HG03469 (cell line): ENCODE results near the gene MASP1.

Experiments used
- ATAC-seq: cut with Tn5 transposase; IDR thresholded peaks from one replicate; pipeline ENCODE4 v1.9.1; 2021; ENCODE audit warnings: mild to moderate bottlenecking, moderate library complexity, moderate number of reproducible peaks; ENCODE audit not compliant: unreplicated experiment

The MASP1 gene

DNA sequence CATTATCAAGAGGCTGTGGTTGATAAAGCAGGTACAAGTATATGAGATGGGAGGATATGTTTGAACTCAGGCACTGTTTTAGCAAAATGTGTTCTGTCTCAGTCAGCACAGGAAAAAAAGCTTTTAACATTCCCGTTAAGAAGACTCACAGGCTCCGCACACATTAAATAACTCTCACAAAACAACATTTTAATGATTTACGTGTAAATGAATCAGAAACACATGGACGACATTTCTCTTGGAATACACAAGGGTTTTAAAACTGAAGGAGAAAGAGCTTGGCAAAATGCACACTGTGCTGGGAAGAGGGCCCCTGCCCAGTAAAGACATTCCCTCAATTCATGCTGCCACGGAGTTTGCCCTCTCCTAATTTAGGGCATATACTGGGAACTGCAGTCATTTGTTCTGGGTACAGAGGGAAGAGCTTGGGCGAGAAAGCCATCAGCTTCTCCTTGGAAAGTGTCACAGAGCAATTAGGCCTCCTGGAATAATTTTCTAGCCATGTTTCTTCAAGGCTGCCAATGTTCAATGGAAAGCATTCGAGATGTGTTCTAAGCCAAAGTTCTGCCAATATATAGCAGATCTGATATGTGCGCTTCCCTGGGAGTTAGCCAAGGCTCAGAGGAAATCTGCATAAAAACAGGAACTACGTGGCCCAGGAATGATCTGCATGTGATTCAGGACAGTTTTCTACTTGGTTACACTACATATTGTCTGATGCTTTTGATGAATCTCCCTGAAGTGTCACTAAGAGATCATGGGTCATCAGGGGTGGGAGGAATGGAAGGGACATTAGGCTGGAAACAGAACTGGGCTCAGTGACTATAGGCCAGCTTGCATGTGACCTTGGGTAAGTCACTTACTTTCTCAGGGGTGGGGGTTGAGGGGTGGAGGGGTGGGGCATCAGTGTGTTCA lies 2.2 kb upstream of the MASP1 start:
- ATAC-seq: no peak

DNA sequence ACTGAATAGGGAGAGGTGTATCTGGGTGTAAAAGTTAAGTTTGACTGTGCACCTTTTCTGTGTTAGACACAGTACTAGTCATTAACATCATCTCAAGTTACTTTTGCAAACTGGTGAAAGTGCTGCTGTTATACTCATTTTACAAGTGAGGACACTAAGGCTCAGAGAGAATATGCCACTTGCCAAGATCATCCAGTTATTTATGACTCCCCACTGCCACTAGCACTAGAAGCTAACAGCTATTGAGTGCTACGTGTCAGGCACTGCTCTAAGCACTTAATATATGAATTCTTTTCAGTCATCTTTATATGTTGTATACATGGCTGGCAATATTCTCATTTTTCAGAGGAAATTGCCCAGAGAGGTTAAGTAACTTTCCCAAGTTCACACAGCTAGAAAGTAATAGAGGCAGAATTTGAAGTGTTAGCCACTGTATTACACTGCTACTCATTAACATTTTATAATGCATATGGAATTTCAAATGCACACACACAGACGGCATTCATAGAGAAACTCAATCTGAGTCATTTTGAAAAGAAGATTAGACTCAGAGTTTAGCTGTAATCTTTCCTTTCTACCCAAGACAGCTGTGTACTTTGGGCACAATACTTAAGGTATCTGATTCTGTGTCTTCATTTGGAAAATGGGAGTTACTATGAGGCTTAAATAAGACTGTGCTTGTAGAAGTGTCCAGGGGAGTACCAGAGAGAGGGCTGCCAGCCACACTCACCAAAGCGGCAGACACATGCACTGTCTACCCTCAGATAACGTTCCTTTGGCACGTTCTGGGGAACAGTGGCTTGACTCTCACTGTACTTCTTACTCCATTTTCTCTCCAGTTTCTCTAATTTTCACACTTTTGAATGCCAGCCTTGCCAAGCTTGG lies 1.3 kb upstream of the MASP1 start:
- no peak for ATAC-seq

DNA sequence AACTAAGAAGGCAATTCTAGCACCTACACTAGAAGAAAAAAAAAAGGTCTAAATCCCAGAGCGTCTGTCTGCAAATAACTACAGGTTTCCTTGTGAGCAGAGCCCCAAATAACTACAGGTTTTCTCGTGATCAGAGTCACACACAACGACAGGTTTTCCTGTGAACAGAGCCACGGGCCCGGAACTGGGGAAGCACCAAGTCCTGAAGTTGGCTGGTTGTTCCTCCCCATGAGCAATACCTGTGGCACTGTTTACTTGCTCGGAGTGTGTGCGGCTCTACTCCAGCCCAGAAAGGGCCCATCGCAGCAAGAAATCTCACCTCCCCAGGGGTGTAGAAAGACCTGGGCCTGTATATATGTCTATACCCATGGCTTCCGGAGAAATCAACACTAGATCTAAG lies 644 bp upstream of the MASP1 start:
- no peak for ATAC-seq

DNA sequence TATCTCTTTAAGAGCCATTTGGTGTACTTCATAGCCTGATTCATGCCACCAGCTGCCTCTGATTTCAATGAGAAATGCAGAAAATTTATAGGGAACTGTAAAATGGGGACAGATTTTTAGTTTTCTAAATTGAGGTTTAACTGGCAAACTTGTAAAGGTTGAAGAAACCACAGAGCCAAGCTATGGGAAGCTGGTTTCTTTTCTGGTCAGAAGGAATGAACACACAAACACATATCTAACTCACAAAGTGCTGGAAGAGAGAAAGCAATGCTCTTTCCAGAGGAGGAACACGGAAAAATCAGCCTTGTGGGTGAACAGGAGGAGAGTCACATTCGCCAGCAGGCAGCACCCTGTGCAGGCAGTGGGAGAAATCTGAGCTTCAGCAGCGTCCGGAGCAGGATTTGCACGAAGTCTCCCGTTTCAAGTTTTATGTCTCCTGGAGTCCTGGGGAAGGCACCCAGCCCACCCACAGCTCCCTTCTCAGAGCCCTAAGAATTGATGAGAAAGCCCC lies 481 bp downstream of the MASP1 start:
- no peak for ATAC-seq

DNA sequence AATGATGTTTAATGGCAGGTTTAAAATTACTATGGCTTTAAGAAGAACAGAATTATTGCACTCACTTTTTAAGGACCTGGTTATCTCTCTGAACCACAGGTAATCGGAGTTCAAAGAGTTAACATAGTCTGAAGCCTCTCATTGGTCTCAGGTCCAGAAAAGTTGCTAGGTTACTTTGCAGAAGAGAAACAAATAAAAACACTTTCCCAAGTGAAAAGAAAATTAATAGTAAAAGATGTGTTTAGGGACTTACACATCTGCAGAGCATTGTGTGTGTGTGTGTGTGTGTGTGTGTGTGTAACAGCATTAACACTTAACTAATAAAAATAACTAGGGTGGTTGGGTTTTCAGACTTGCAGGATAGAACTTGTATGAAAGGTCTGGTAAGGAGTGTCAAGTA lies 1.0 kb downstream of the MASP1 start:
- ATAC-seq: no peak

DNA sequence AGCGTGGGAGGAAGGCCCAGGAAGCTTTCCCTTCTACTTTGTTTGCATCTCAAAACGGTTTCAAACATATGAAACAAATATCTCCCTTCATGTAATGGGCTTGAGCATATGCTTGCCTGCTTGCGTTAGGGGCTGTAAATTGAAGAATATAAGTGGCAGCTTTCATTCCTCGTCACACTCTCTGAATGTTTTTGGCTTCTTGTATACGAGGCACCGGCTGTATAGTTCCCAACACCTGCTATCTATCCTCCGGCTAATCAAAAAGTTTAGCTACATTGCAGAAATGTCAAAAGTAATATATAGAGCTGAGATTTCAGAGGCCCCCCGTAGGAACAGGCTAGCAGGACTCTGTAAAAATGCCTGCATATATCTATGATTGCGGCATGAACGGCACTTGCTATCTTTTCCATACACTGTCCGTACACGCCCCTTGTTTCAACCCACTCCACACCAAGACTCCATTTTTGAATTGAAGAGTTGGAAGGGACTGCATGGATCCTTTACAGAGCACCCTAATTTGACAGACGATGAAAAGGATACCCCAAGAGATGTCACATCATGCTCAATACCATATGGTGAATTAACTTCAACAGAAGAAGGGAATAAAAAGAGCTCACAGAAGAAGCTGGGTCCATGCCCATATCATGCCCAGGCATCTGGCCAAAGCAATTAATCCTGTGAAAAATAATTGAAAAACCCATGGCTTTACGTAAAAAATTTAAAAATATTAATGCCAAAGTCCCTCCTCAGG lies 2.5 kb downstream of the MASP1 start:
- no peak for ATAC-seq

DNA sequence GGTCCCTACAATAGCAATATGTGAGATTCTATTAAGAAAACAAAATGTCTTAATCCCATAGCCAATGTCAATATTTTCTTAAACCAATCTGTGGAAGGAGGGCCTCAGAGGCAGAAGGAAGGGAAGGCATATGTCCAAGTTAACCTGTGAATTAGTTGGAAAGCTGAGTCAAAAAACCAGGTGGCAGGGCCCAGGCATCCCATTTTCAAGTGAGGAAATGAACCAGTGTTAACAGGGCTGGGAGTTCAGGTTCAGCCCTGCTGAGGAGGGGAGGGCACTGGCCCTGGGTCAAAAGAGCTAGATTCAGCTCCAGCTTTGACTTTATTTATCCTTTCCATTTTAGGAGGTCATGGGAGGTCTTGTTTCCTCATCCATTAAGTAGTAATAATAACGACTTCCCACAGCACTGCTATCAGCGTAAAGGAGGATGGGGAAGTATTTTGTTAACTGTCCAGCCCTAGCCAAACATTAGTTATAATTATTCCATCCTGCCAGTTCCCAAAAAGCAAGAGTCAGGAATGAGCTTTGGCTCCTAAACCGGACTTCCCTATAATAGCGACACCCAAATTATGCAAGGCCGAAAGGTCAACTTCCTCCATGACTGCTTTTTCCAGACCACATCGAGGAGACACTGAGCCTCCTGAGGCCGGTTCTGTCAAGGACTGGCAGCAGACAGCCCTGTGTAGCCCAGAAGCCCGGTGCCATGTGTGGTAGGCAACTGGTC lies 3.2 kb downstream of the MASP1 start:
- ATAC-seq: no peak

DNA sequence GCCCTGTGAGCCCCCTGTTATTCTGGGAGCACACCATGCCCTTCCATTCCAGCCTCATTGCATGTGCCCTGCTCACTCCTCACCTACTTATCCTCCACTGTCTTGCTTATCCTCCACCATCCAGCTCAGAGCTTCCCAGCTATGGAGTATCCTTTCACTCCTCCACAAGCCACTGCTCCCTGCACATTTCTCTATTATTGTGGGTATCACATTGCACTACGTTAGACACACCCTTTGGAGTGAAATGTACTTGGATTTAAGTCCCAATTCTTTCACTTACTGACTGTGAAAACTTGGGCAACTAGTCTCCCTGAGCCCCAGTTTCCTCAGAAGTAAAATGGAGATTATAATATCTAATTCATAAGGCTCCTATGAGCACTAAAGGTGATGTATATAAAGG lies 4.3 kb downstream of the MASP1 start:
- no peak for ATAC-seq

DNA sequence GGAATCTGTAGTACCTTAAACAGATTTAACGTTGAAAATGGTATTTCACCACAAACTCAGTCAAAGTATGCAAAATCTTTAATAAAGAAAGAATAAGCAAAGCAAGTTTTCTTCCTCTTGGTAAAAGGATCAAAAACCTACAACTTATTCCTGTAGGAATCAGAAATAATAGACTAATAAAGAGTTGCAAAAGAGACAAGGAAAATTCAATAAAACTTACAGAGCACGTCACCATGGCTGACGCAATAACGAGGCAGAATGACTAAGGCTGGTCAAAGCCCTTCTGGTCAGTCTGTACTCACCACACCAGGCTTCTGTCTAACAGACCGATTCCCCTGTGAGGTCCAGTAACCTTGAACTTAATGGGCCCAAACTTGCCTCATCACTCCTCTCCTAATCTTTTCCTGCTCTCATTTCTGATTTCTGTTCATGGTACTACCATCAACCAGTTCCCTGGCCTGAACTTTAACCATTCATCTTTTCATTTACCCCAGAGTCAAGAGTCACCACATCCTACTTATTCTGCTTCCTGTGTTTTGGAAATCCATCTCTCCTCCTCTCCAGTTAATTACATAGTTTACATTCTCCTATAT lies 5.0 kb downstream of the MASP1 start:
- no peak for ATAC-seq

DNA sequence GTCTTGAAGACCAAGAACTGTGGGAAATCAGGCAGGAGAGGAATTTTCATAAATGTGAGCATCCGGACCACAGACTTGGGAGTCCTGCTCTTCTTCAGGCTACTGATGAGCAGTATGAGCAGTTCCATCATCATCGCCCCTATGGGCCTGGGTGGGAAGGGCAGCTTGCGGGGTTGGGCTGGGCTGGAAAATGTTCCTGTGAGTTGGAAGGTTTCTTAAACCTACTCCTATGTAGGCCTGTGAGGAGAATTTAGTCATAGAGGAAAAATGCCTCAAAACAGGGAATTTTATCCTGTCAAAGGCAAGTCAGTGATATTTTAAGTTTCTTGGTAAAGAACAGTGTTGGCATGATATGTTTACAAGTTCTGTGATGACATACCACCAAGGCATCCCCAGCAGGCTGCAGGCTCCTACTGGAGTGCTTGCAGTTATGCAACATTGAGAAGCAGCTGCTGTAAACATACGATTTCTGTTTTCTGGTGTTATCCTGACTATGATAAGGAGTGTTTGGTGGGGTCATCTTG lies 10.3 kb downstream of the MASP1 start:
- ATAC-seq: no peak

DNA sequence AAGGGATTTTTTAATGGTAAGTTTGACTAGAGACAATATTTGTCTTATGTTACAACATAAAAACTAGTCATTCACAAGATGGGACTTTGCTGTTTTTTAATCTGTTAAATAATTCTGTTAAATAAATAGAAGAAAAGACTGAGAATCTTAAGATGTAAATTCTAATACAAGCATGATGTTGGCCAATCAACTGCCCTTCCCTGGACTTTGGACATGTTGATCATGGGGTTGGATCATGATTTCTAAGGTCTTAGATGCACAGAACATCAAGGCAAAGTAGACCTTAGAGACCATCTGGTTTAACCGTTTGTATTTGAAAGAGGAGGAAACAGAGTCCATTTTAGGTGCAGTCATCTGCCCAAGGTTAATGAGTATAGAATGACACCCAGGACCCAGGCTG lies 10.9 kb downstream of the MASP1 start:
- no peak for ATAC-seq

DNA sequence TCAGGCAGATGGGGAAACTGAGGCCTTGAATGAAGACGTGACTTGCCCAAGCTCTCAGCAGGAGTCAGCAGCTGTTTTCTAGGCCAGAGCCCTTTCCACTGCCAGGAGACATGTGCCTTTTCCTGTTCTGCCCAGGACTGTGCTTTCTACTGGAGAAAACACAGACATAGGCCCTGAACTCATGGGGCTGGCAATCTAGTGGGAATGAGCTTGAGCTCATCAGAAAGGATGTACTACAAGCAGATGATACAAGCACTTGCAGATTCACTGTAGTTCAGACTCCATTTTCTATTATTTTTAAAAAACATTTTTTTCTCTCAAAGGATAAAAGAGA lies 14.4 kb downstream of the MASP1 start:
- no peak for ATAC-seq

DNA sequence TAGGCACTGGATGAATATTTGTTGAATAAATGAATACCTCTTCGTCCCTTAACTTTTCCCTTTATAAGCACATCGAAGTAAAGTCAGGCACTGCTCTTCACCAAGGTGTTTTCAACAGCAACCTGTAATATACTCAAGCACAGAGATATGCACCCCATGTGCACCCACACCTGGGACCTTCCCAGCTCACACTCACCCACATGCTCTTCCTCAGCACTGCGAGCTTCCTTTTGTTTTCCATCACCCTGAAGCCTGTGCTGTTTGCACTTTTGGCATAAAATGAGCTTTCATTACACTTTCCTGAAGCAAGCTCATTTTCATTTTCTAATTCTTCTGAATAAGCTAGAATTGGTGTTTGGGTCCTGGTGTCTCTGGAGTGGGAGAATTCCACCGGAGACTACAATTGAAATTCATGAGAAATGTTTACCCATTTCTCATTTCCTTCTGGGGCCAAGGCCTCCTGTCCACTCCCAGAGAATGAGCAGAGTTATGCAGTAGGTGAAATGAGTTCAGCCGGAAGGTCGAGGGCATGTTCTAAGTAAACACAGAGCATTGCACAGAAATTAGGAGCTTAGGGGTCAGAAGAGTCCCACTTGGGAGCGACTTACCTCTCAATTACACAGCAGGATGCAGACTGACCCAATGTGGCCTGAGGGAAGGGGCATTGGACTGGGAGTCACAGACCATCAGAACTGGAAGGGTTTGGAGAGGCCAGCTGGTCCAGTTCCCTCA lies 15.0 kb downstream of the MASP1 start:
- no peak for ATAC-seq

DNA sequence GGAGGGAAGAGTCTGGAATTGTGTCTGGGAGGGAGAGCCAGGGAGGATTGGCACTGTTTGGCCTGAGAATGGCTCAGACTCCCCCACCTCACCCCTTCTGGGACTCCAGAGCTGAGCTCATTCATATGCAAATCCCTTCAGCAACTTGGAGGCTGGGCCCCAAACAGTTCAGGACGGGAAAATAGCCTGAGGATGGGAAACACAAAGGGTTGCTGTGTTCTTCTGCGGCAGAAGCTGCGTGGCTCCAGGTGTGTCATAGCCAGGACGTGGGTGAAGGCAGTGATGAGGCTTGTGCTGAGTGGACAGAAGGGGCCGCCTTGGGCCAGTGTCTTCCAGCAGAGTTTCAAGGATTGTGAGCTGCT lies 16.6 kb downstream of the MASP1 start:
- ATAC-seq: no peak

DNA sequence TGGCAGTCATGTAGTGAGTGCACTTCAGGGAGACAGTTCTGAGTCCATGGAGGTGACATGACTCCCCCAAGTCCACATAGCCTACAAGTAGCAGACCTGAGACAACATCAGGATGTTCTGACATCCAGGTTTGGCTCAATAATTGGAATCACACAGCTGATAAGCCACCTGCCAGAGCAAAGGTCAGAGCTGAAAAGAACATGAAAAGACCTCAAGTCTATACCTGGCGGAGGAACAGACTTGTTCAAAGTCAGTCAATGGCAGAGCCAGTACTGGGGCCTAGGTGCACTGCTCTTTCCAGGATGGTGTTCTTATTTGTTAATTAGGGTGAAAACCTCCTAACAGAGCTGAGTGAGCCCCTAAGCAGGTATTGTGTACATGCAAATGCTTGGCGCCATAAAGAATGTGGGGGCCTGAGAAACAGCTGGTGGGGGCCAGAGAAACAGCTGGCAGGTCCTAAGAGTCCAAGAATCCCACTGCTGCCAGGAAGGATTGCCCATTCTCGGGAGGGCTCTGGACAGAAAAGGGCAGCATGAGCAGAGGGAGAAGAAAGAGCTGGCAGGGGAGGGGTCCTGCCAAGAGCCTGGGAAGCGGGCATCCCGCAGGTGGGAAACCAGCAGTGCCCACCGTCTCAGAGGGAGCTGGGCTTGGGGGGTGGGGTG lies 17.1 kb downstream of the MASP1 start:
- no peak for ATAC-seq

DNA sequence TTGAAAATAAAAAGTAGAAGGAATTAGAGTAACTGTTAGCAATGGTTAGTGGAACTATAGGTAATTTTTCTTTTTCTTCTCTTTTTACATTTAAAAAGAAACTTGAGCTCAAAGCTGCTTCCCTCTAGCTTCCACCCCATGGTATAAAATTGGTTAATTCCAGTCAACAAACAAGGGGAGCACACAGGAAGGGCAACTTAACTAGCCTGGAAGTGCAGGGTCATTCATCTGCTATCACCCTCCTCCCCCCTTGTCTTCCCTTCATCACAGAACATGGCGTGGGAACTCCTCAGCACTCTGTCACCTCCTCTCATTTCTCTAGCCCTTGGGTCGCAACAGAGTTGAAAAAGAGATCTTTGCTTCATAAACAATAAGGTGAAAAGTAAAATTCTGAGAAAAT lies 20.0 kb downstream of the MASP1 start:
- no peak for ATAC-seq

DNA sequence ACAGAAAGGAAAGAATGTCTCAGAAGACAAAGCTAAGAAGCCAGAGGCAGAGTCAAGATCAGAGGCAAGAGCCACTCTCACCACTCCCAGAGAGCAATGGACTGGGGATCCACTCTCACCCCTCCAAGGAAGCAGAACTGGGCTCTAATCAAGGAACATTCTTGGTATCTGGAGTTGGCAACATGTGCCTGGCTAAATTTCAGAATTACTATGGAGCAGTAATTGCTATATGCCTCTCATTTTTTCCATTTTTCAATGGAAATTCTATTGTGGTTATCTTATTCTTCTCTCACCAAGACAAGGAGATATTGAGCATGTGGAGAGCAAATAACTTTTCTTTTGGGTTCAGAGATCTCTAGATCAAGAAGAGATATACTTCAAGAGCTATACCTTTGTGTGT lies 22.1 kb downstream of the MASP1 start:
- ATAC-seq: no peak

DNA sequence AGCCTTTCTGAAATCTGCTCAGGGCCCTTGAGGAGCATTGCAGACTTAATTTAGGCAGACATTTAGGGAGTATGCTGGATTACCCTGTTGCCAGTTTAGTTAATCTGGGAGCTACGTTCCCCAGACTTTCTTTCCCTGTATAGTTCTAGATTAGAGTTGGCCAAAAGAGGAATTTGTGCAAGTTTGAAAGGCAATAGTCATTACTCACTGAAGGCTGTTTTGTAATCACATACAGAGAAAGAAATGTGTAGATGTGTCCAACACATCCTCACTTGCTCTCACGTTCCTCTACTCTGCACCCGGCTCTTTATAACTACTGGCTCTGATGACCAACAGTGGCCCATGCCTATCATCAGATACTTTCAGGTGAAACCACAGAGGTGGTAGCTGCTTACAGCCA lies 24.2 kb downstream of the MASP1 start:
- ATAC-seq: no peak

DNA sequence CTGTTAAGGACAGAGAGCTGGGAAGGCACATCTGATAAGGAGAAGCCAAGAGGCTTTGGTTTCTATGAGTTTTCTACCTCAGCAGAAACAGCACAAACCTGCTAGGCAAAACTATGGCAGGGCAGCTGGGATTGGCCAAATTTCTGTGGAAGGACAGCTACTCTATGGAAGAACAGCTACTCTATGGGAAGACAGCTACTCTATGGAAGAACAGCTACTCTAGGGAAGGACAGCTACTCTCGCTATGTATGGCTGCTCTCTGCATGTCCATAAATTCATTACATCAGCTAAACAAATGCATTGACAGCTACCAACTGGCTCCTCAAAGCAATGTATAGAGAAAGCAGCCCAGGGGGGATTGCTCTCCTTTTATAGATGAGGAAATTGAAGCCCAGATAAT lies 24.8 kb downstream of the MASP1 start:
- no peak for ATAC-seq
